Adrenal gland (tissue), 12 donors: Measurements from ENCODE around the gene BTBD9. TPM values are rescaled to one million over a fixed set of nuclear protein-coding genes. Genes with fewer than 3 reads are reported as not detected.

Experiments used
- DNase-seq, 7 donors: peaks; one replicate each; pipeline ENCODE4 v3.0.0-alpha.2; 2019 to 2020
- H3K27ac ChIP-seq, 5 donors: fragments of 200-600 bp; sonication (generic) in 4 of 5; 1 replicate in 3 of 5; 2 replicates in 2 of 5; pipeline versions ENCODE4 v1.5.1 to v1.8.0; 2016 to 2020; ENCODE audit warnings: mild to moderate bottlenecking in 1 of 5
- H3K27me3 ChIP-seq: fragments of 200-600 bp; 2 replicates; pipeline ENCODE4 v1.8.0; 2021
- H3K36me3 ChIP-seq, 2 donors: fragments of 200-600 bp; replicated peaks in 1 of 2; 1 replicate in 1 of 2; 2 replicates in 1 of 2; pipeline versions ENCODE4 v1.5.1 to v1.8.0; 2018 to 2022
- H3K4me1 ChIP-seq, 2 donors: fragments of 200-600 bp; replicated peaks in 1 of 2; 1 replicate in 1 of 2; 2 replicates in 1 of 2; pipeline versions ENCODE4 v1.5.1 to v1.8.0; 2018 to 2021
- H3K4me3 ChIP-seq, 4 donors: fragments of 200-600 bp; sonication (generic) in 3 of 4; one replicate each; pipeline ENCODE4 v1.5.1; 2016 to 2018
- H3K9me3 ChIP-seq, 3 donors: fragments of 200-600 bp; sonication (generic) in 1 of 3; replicated peaks in 1 of 3; 1 replicate in 2 of 3; 2 replicates in 1 of 3; pipeline versions ENCODE4 v1.5.1 to v1.8.0; 2016 to 2021
- POLR2A ChIP-seq, 2 donors: fragments of 450-650 bp; IDR thresholded peaks; one replicate each; pipeline ENCODE4 v1.6.1; 2017; ENCODE audit warnings: antibody characterized with exemption in 2 of 2, mild to moderate bottlenecking in 2 of 2, moderate library complexity in 1 of 2
- WGBS, 4 donors: extraction: QIAGEN DNeasy Blood & Tissue Kit in 2 of 4; methylation state at CpG; one replicate each; pipeline versions ENCODE4 v1.1.5 to v1.1.7; 2013 to 2017; 5-methylcytosine and 5-hydroxymethylcytosine counted together
- intact Hi-C, 2 donors: fragments of 100-400 bp; cut with DNase I; formaldehyde crosslinking; loops; one replicate each; pipeline versions ENCODE4 v1.14.1 to v1.15.0; 2022 to 2023
- polyA plus RNA-seq, 3 donors: library from polyadenylated mRNA; stranded (reverse); fragments of 200-250 nt in 2 of 3; fragments of 350-450 nt in 1 of 3; fragmentation: Illumina TruSeq in 1 of 3; extraction: RNeasy Lipid Tissue Mini Kit (QIAGEN cat#74804) in 1 of 3; gene quantifications; one replicate each; pipeline ENCODE4 v1.2.3, GENCODE V29; 2013 to 2014
- total RNA-seq, 9 donors: library from RNA; depleted of rRNA in 4 of 9; stranded (reverse); fragments of >200 nt in 4 of 9; fragments of 120-200 nt in 1 of 9; fragmentation: NEBNext Ultra II Directional in 1 of 9; extraction: Animal tissue kit (Norgen Biotek cat#: 25700) in 1 of 9; gene quantifications; one replicate each; pipeline versions ENCODE4 v1.1.0 to v1.2.4, GENCODE V29; 2013 to 2023
- TF ChIP-seq, protein P1 (sequence below), 6 experiments: fragments of 450-650 bp in 4 of 6; fragments of 200-600 bp in 2 of 6; sonication (generic) in 1 of 6; IDR thresholded peaks; 1 replicate in 5 of 6; 2 replicates in 1 of 6; pipeline versions ENCODE4 v1.5.1 to v1.8.0; 2016 to 2021; ENCODE audit warnings: antibody characterized with exemption in 6 of 6, mild to moderate bottlenecking in 2 of 6, moderate library complexity in 1 of 6
- donor health status: healthy with polysubstance abuse.
- donor health status: Bipolar disorder and iron deficiency.
- donor health status: DM: yes; HTN: yes; CAD: no.
- donor health status: DM: no; HTN: no; CAD: no.
- donor health status: DM: no; HTN: no; CAD: no.
- donor health status: DM: yes; HTN: yes; CAD: no.

BTBD9 gene
- total and polyA plus RNA-seq, 12 donors, result 2.4 to 29.6 (median 18.1) TPM

- Histone ChIP-seq H3K36me3 (no peaks in the 10 kb centered on the region), H3K27ac (no peak overlapping the region), H3K9me3 (no peaks in the 10 kb centered on the region), H3K4me3 (no peak overlapping the region), H3K4me1 (no peaks in the 10 kb centered on the region), H3K27me3 (no peaks in the 10 kb centered on the region)
- no peak for DNase-seq
- 88 to 97% (median 95%) methylated on average over 5 of the region's 5 CpGs for WGBS, 4 donors
- intact Hi-C loops, result no loop called here
- TF ChIP-seq, protein P1, sequence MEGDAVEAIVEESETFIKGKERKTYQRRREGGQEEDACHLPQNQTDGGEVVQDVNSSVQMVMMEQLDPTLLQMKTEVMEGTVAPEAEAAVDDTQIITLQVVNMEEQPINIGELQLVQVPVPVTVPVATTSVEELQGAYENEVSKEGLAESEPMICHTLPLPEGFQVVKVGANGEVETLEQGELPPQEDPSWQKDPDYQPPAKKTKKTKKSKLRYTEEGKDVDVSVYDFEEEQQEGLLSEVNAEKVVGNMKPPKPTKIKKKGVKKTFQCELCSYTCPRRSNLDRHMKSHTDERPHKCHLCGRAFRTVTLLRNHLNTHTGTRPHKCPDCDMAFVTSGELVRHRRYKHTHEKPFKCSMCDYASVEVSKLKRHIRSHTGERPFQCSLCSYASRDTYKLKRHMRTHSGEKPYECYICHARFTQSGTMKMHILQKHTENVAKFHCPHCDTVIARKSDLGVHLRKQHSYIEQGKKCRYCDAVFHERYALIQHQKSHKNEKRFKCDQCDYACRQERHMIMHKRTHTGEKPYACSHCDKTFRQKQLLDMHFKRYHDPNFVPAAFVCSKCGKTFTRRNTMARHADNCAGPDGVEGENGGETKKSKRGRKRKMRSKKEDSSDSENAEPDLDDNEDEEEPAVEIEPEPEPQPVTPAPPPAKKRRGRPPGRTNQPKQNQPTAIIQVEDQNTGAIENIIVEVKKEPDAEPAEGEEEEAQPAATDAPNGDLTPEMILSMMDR (IDR thresholded peaks at IDR 0.05), result no peak
- no peak for TF ChIP-seq POLR2A (IDR thresholded peaks at IDR 0.05)
Measured at GRCh38 chr6:38481211-38481836, 158.4 kb downstream of the BTBD9 start.

- DNase-seq, result no peak
- H3K36me3 ChIP-seq, result no peaks in the 10 kb centered on the region
- TF ChIP-seq, protein P1 (IDR thresholded peaks at IDR 0.05), result no peak
- no peak for TF ChIP-seq POLR2A (IDR thresholded peaks at IDR 0.05)
- H3K9me3 ChIP-seq, result no peaks in the 10 kb centered on the region
- intact Hi-C loops, result no loop called here
- H3K27me3 ChIP-seq, result no peaks in the 10 kb centered on the region
- H3K4me3 ChIP-seq, result no peak overlapping the region
- WGBS, 4 donors, result 67 to 80% (median 74%) methylated on average over 4 of the region's 4 CpGs
- no peak overlapping the region for H3K27ac ChIP-seq
- no peaks in the 10 kb centered on the region for H3K4me1 ChIP-seq
Measured at GRCh38 chr6:38480036-38480435, 159.7 kb downstream of the BTBD9 start.

DNA sequence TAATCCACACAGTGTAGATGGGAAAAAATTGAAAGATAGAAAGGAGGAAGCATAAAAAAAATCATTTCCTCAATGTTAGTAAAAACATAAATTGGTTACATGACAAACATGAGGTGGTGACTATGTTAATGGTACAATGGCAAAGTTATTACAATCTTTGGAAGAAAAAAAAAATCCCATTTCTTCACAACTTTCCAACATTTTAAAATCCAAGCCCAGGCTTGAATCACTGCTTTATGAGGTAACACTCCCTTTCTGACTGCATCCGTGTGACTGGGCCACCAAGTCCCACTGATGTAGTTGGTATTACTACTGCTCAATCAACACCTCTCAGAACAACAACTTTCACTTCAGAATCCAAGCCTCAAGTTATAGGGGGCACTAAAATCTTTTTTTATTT is 160.4 kb downstream of the BTBD9 start:
- DNase-seq, result no peak
- H3K4me1 ChIP-seq, result no peaks in the 10 kb centered on the region
- H3K27me3 ChIP-seq, result no peaks in the 10 kb centered on the region
- TF ChIP-seq POLR2A (IDR thresholded peaks at IDR 0.05), result no peak
- TF ChIP-seq, protein P1 (IDR thresholded peaks at IDR 0.05), result no peak
- intact Hi-C loops, result no loop called here
- no peak overlapping the region for H3K4me3 ChIP-seq
- 92 to 100% (median 94%) methylated on average over 1 of the region's 1 CpG for WGBS, 4 donors
- no peak overlapping the region for H3K27ac ChIP-seq
- H3K36me3 ChIP-seq, result no peaks in the 10 kb centered on the region
- H3K9me3 ChIP-seq, result no peaks in the 10 kb centered on the region

DNA sequence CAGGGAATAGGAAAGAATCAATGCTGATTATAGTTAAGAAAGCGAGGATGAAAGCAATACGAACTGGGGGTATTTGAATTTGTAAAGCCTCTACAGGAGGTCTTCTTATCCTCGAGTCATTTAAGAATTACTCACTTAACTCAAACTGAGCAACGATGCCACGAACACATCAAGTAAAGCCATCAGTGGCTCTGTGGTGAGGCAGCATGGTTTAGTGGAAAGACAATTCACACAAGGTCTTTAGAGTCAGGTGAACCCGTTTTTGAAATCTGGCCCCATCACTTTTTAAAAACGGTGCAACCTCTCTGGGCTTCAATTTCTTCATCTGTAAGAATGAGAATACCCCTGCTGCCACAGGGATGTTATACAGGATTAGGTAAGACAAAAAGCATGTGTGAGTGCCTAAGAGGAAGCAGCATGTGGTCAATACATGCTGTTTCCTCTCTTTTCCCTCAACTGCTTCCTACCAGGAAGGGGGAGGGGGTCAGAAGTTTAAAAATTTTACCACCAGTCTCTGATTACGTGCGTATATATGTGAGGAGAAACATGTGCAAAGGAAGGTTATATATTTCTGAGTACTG is 162.0 kb downstream of the BTBD9 start:
- no peak overlapping the region for H3K4me3 ChIP-seq
- DNase-seq, result no peak
- no peaks in the 10 kb centered on the region for H3K9me3 ChIP-seq
- H3K36me3 ChIP-seq, result no peaks in the 10 kb centered on the region
- H3K4me1 ChIP-seq, result no peaks in the 10 kb centered on the region
- WGBS, 4 donors, result 71 to 80% (median 75%) methylated on average over 9 of the region's 9 CpGs
- intact Hi-C loops, result no loop called here
- H3K27me3 ChIP-seq, result no peaks in the 10 kb centered on the region
- no peak overlapping the region for H3K27ac ChIP-seq
- TF ChIP-seq POLR2A (IDR thresholded peaks at IDR 0.05), result no peak
- TF ChIP-seq, protein P1 (IDR thresholded peaks at IDR 0.05), result no peak
